ENCODE data around the gene MASP2. TPM values are rescaled to one million over a fixed set of nuclear protein-coding genes. Genes with fewer than 3 reads are reported as not detected.
"Not testable (repeated sequence)": the region's sequence is repeated elsewhere in the genome, so short reads cannot be mapped to it uniquely, and the experiment has no call there.

MASP2 gene
- total and polyA plus RNA-seq, 12 donors, result 0.01 TPM; not detected in 11

DNA sequence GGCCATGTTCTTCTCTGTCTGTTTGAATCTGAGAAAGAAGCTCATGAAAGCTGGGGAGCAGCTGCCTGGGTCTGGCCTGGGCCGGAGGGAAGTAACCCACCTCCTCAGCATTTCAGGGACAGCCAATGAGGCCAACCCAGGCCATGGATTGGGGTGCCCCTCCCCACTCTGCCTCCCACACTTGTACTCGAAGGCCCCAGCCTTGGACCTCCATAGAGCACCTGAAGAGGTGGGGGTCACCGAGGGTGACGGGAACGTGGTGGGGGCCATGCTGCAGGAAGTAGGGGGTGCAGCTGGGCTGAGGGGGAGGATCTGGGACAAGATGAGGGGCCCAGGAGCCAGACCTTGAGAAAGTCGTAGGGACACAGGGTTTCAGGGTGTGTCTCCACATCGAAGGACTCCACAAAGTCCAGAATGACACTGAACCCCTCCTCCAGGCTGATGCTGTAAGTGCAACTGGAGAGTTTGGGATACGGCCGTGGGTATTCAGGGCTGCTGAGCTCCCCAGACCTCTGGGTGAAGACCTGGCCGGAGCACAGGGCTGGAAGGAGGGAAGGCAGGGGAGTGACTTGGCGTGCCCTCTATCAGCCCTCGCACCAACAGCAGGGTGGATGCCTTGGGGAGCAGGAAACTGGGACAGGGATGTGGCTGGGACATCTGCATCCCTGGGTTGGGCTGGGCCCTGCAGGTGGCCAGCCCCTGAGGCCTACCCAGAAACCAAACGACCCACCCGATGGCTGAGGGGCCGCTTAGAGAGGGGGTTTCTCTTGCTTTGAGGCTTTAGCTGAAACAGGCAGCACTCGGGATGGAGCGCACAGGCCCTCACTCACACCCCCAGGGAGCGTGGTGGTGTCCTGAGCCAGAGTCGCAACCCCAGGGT is 3.8 kb downstream of the MASP2 start:
- Histone ChIP-seq H3K4me1 (peaks cover 0 to 3% (median 0%) of the 10 kb centered on the region in 9 donors), H3K36me3 (no peaks in the 10 kb centered on the region), H3K9me3 (no peaks in the 10 kb centered on the region), H3K27me3 (no peaks in the 10 kb centered on the region), H3K4me3 (no peak overlapping the region), H3K27ac (no peak overlapping the region)
- intact Hi-C loops (cut with DNase I), result loop anchor here in 2 of 10 donors (10.0 kb wide), 2 partner anchors 62 to 602 kb away; no protein-coding TSS in a partner anchor
- no peak for ATAC-seq
- 75% methylated on average over 19 of the region's 19 CpGs for WGBS, 2 donors
- TF ChIP-seq CTCF (IDR thresholded peaks at IDR 0.05), result no peak
- no peak for DNase-seq

DNA sequence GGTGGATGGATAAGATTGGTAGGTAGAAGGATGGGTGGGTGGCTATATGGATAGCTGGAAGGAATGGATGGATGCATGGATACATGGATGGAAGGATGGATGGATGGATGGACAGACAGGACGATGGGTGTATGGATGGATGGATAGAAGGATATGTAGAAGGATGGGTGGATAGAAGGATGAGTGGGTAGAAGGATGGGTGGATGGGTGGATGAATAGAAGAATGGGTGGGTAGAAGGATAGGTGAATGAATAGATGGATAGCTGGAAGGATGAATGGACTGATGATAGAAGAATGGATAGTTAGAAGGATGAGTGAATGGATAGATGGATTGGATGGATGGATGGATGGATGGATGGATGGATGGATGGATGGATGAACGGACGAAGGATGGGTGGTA is 5.0 kb downstream of the MASP2 start:
- intact Hi-C loops (cut with DNase I), result loop anchor here in 2 of 10 donors (10.0 kb wide), 2 partner anchors 63 to 603 kb away; no protein-coding TSS in a partner anchor
- no peak overlapping the region for H3K4me3 ChIP-seq
- WGBS, 2 donors, result 83 to 91% methylated on average over 3 of the region's 3 CpGs
- no peaks in the 10 kb centered on the region for H3K9me3 ChIP-seq
- no peak for DNase-seq
- H3K4me1 ChIP-seq, result peaks cover 0 to 13% (median 3%) of the 10 kb centered on the region in 9 donors
- H3K36me3 ChIP-seq, result no peaks in the 10 kb centered on the region
- H3K27ac ChIP-seq, result no peak overlapping the region
- no peak for ATAC-seq
- TF ChIP-seq CTCF (IDR thresholded peaks at IDR 0.05), result no peak
- no peaks in the 10 kb centered on the region for H3K27me3 ChIP-seq

DNA sequence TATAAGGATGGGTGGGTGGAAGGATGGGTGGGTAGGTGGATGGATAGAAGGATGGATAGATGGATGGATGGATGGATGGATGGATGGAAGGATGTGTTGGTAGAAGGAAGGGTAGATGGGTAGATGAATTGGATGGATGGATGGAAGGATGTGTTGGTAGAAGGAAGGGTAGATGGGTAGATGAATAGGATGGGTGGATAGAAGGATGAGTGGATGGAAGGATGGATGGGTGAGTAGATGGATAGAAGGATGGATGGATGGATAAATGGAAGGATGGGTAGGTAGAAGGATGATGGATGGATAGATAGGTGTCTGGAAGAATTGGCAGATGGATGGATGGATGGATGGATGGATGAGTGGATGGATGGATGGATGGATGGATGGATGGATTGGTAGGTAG is 6.0 kb downstream of the MASP2 start:
- Histone ChIP-seq H3K27ac (no peak overlapping the region), H3K4me1 (peaks cover 0 to 13% (median 3%) of the 10 kb centered on the region in 9 donors), H3K4me3 (no peak overlapping the region), H3K27me3 (no peaks in the 10 kb centered on the region), H3K9me3 (no peaks in the 10 kb centered on the region), H3K36me3 (no peaks in the 10 kb centered on the region)
- no peak for TF ChIP-seq CTCF (IDR thresholded peaks at IDR 0.05)
- DNase-seq (no peak), ATAC-seq (no peak)
- intact Hi-C loops (cut with DNase I), result loop anchor here in 2 of 10 donors (10.0 kb wide), 2 partner anchors 64 to 604 kb away; no protein-coding TSS in a partner anchor

DNA sequence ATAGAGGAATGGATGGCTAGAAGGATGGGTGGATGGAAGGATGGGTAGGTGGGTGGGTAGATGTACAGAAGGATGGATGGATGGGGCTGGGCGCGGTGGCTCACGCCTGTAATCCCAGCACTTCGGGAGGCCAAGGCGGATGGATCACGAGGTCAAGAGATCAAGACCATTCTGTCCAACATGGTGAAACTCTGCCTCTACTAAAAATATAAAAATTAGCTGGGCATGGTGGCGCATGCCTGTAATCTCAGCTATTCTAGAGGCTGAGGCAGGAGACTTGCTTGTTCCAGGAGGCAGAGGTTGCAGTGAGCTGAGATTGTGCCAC is 7.0 kb downstream of the MASP2 start:
- H3K27ac ChIP-seq, DNase-seq, H3K4me3 ChIP-seq, H3K9me3 ChIP-seq, ATAC-seq, H3K27me3 ChIP-seq, H3K36me3 ChIP-seq: not testable (repeated sequence)
- WGBS, 2 donors, result 91 to 93% methylated on average over 7 of the region's 7 CpGs
- H3K4me1 ChIP-seq, result peaks cover 0 to 13% (median 3%) of the 10 kb centered on the region in 9 donors
- intact Hi-C loops (cut with DNase I), result loop anchor here in 2 of 10 donors (10.0 kb wide), 2 partner anchors 65 to 605 kb away; no protein-coding TSS in a partner anchor

Data from heart right ventricle (tissue), 16 donors.